MM.1S (cell line): Measurements from ENCODE around the gene SYTL2.
A peak's percentile ranks its signal among the peaks of the same experiment; 100 is the strongest.

Experiments used
- DNase-seq: peaks from one replicate; pipeline ENCODE4 v3.0.0-alpha.2; 2015
- H2AFZ ChIP-seq: fragments of 300-600 bp; sonication (generic); 2 replicates; pipeline ENCODE4 v1.6.0; 2016; ENCODE audit warnings: antibody characterized with exemption, low read length
- H3F3A ChIP-seq: fragments of 300-600 bp; sonication (generic); 2 replicates; pipeline ENCODE4 v1.6.1; 2016; ENCODE audit warnings: mild to moderate bottlenecking, antibody characterized with exemption, low read length, moderate library complexity, mixed read lengths; ENCODE audit not compliant: insufficient read depth
- H3K27ac ChIP-seq: fragments of 300-600 bp; sonication (generic); 2 replicates; pipeline ENCODE4 v1.5.1; 2016; ENCODE audit warnings: mild to moderate bottlenecking, low read length
- H3K27me3 ChIP-seq: fragments of 300-600 bp; sonication (generic); replicated peaks from 2 replicates; pipeline ENCODE4 v1.6.0; 2016; ENCODE audit warnings: low read length; ENCODE audit not compliant: insufficient read depth
- H3K36me3 ChIP-seq: fragments of 300-600 bp; sonication (generic); replicated peaks from 2 replicates; pipeline ENCODE4 v1.6.1; 2016; ENCODE audit warnings: mild to moderate bottlenecking, low read length, mixed read lengths; ENCODE audit not compliant: insufficient read depth
- H3K4me1 ChIP-seq: fragments of 300-600 bp; sonication (generic); 2 replicates; pipeline ENCODE4 v1.6.1; 2016; ENCODE audit warnings: low read length, mixed read lengths
- H3K4me2 ChIP-seq: fragments of 300-600 bp; sonication (generic); 2 replicates; pipeline ENCODE4 v1.6.0; 2016; ENCODE audit warnings: low read depth, low read length
- H3K4me3 ChIP-seq: fragments of 300-600 bp; sonication (generic); 2 replicates; pipeline ENCODE4 v1.5.1; 2016; ENCODE audit warnings: low read length, mixed read lengths
- H3K79me2 ChIP-seq: fragments of 300-600 bp; sonication (generic); 2 replicates; pipeline ENCODE4 v1.6.1; 2016; ENCODE audit warnings: mixed run types, low read length, mixed read lengths
- H3K9ac ChIP-seq: fragments of 300-600 bp; sonication (generic); 2 replicates; pipeline ENCODE4 v1.6.1; 2016; ENCODE audit warnings: low read length, mixed read lengths
- H3K9me2 ChIP-seq: fragments of 300-600 bp; sonication (generic); replicated peaks from 2 replicates; pipeline ENCODE4 v1.6.1; 2016; ENCODE audit warnings: mild to moderate bottlenecking, low read length, mixed read lengths; ENCODE audit not compliant: insufficient read depth
- H3K9me3 ChIP-seq: fragments of 300-600 bp; sonication (generic); replicated peaks from 2 replicates; pipeline ENCODE4 v1.6.1; 2016; ENCODE audit warnings: mild to moderate bottlenecking, low read length, mixed read lengths; ENCODE audit not compliant: insufficient read depth
- H4K20me1 ChIP-seq: fragments of 300-600 bp; sonication (generic); 2 replicates; pipeline ENCODE4 v1.6.1; 2016; ENCODE audit warnings: mild to moderate bottlenecking, low read length, moderate library complexity, mixed read lengths; ENCODE audit not compliant: insufficient read depth
- EZH2 ChIP-seq: fragments of 300-600 bp; sonication (generic); optimal IDR thresholded peaks from 2 replicates; pipeline ENCODE3; 2017; ENCODE audit warnings: low read depth, mild to moderate bottlenecking, antibody characterized with exemption, low read length, mixed read lengths
- EZH2phosphoT487 ChIP-seq: fragments of 300-600 bp; sonication (generic); IDR thresholded peaks from 2 replicates; pipeline ENCODE4 v1.6.1; 2018; ENCODE audit warnings: antibody characterized with exemption, low read length
- TF ChIP-seq, protein P1 (sequence below): fragments of 300-600 bp; sonication (generic); IDR thresholded peaks from 2 replicates; pipeline ENCODE4 v1.5.1; 2016; ENCODE audit warnings: antibody characterized with exemption, low read length, mixed read lengths

SYTL2 gene

DNA sequence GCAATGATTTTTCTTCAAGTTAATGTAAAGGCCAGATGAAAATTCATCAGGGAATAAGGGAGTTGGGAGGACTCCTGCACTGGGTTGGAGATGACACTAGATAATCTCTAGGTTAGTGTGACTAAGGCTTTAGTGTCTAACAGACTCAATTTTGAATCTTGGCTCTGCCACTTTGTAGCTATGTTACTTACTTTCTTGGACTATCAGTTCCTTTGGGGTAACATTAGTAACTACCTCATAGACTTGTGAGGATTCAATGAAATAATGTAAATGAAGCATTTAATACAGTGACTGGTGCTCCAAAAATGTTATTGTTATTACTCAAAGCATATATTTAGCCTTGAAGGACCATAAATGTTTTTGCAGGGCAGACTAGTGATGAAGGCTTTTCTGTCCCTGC, 115.4 kb downstream of the SYTL2 start:
- Histone ChIP-seq H2AFZ (no peak overlapping the region), H3K9me2 (no peaks in the 10 kb centered on the region), H3K4me1 (peaks cover 17% of the 10 kb centered on the region), H3K4me3 (no peak overlapping the region), H3K27ac (no peak overlapping the region), H4K20me1 (no peaks in the 10 kb centered on the region), H3K36me3 (no peaks in the 10 kb centered on the region), H3K9ac (no peak overlapping the region), H3K79me2 (no peaks in the 10 kb centered on the region), H3K9me3 (no peaks in the 10 kb centered on the region), H3F3A (peaks cover 4% of the 10 kb centered on the region; the same call in 1 of the 2 replicates), H3K27me3 (no peaks in the 10 kb centered on the region), H3K4me2 (no peak overlapping the region)
- DNase-seq: no peak
- TF ChIP-seq EZH2: no peak
- TF ChIP-seq EZH2phosphoT487: no peak
- TF ChIP-seq, protein P1, sequence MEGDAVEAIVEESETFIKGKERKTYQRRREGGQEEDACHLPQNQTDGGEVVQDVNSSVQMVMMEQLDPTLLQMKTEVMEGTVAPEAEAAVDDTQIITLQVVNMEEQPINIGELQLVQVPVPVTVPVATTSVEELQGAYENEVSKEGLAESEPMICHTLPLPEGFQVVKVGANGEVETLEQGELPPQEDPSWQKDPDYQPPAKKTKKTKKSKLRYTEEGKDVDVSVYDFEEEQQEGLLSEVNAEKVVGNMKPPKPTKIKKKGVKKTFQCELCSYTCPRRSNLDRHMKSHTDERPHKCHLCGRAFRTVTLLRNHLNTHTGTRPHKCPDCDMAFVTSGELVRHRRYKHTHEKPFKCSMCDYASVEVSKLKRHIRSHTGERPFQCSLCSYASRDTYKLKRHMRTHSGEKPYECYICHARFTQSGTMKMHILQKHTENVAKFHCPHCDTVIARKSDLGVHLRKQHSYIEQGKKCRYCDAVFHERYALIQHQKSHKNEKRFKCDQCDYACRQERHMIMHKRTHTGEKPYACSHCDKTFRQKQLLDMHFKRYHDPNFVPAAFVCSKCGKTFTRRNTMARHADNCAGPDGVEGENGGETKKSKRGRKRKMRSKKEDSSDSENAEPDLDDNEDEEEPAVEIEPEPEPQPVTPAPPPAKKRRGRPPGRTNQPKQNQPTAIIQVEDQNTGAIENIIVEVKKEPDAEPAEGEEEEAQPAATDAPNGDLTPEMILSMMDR: no peak

DNA sequence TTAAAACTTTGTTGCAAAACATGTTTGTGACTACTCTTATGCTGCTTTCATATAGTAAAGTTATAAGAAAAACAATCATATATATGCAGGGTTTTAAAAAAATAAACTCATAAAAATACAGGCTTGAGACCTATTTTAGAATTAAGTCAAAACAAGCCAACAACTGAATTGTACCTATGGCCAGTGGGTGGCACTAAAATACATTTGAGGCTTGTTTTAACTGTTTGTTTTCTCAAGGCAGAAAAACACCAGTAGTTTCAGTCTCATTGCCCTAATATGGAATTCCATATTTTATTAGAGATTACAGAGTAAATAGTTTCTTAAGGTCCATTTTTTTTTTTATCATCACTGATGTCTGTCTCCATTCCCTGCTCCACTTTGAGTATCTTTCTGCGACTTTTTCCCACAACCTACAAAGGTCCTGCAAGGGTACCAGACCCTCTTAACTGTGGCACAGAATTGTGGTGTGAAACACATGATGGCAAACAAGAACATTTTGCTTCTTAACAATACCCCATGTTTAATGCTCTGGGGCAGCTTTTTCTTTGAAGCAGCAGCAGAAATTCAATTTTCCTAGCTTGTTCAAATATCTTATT, 116.5 kb downstream of the SYTL2 start:
- Histone ChIP-seq H3K9me2 (no peaks in the 10 kb centered on the region), H3K4me2 (no peak overlapping the region), H4K20me1 (no peaks in the 10 kb centered on the region), H3K9ac (no peak overlapping the region), H3K79me2 (no peaks in the 10 kb centered on the region), H3K4me1 (peaks cover 9% of the 10 kb centered on the region), H3F3A (no peaks in the 10 kb centered on the region), H3K27me3 (no peaks in the 10 kb centered on the region), H3K27ac (no peak overlapping the region), H3K4me3 (no peak overlapping the region), H3K36me3 (no peaks in the 10 kb centered on the region), H2AFZ (no peak overlapping the region), H3K9me3 (no peaks in the 10 kb centered on the region)
- TF ChIP-seq, protein P1: peak; percentile 65
- TF ChIP-seq EZH2: no peak
- no peak for TF ChIP-seq EZH2phosphoT487
- peak; percentile 64 for DNase-seq

DNA sequence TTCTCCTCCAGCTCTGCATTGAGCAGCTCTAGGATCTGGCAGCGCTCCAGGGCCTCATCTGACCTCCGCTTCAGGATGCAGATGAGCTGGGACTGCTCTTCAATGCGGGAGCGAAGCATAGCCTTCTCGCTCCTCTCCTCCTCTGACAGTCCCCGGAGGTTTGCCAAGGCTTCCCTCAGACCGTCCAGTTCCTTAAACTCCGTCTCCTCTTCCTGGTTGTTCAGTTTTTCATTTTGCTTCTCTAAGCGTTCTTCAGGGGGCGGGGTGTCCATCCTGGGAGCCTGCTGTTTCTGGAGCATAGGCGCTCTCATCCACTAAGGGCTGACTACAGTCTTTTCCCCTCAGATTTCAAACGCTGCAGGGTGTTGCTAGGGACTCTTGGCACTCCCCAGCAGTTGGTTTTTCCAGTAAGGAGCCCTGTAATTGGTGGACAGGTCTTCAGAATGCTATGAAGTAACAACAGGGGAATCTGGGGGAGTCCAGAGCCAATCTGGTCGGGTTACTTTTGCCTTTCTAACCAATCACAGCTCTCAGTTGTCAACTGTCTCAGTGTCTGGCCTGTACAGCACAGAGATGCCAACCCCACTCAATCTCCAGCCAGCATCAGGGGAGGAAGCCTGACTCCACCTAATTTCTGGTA, 125.0 kb downstream of the SYTL2 start, which contains the start of gene CCDC89:
CCDC89 (minus strand) TSS at position 376 of the 640 bp plus-strand sequence; CDS start at position 311, 65 bp downstream.
- Histone ChIP-seq H3K27me3 (no peaks in the 10 kb centered on the region), H3K4me1 (no peaks in the 10 kb centered on the region), H3K79me2 (no peaks in the 10 kb centered on the region), H4K20me1 (no peaks in the 10 kb centered on the region), H3K36me3 (no peaks in the 10 kb centered on the region), H3K27ac (no peak within 1 kb of the TSS), H3F3A (no peaks in the 10 kb centered on the region), H3K9me2 (no peaks in the 10 kb centered on the region), H3K9me3 (no peaks in the 10 kb centered on the region), H3K4me3 (no peak within 1 kb of the TSS), H3K9ac (no peak within 1 kb of the TSS), H2AFZ (no peak within 1 kb of the TSS), H3K4me2 (no peak within 1 kb of the TSS)
- TF ChIP-seq, protein P1: no peak
- no peak for TF ChIP-seq EZH2
- no peak for TF ChIP-seq EZH2phosphoT487
- DNase-seq: no peak
